ENCODE data around the gene GFOD1.
A peak's percentile ranks its signal among the peaks of the same experiment; 100 is the strongest.

The GFOD1 gene

GRCh38 chr6:13425270-13425873, 62.0 kb downstream of the GFOD1 start:
- no peak for DNase-seq (ENCODE audit: low read depth)

DNA sequence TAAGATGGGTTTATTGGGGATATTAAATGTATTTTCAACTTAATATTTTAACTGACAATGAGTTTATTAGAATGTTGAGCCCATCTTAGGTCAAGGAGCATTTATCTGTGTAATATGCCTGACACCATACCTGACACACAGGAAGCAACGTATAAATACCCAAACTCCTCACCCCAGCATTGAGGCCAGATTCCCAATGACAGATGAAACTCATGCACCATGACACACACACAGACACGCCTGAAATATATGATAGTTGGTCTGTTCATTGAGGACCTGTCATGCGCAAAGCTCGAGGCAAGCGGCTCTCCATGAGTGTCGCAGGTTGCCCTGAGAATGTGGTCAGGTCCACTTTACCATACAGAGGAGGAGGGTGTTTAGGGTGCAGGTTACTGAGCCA, 64.1 kb downstream of the GFOD1 start:
- no peak for DNase-seq (ENCODE audit: low read depth)

DNA sequence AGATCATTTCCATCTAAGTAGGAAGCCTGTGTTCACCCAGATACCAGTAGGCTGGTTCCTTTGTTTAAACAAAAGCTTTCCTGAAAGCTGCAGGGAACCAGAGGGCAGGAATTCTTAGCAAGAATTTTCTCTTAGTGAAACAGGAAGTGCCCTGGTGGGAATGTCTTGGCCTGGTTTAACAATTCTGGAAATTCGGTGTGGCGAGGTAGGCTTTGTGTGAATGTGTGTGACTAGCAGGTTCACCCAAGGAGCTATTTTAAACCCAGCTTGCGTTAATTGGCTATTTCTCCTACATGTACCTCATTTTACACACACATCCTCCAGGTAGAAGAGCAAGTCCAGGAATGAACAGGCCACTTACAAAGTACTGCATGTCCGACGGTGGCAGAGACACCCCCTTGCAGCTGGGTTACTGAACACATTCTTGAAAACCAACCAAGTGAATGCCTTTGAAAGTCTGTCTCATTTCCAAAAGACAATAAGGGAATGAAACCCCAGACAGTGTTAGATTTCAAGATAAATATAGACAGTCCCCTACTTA, 64.6 kb downstream of the GFOD1 start:
- no peak for DNase-seq (ENCODE audit: low read depth)

DNA sequence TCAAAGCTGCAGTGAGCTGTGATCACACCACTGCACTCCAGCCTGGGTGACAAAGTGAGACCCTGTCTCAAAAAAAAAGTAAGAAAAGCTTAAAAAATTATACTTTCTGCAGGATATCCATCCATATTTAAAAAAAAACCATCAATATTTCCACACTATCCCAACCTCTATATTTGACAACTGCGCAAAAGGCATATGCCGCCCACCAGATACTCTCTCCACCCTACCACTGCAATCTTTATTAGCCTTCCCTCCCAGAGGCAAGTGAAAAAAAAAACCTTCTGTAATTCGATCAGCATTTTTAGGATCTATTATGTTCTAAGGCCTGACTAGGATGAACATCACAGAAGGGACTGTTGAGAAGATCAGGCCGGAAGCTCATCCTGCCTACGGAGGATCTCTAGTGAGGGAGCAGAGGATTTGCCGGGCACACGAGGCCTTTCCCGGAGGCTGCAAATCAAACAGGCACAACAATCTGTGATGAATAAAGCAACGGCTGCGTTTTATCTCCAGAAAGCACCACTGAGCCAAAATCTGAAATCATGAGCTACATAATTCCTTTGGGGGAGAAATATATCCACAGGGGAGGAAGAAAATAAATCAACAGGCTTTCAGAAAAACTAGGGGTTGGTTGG, 65.9 kb downstream of the GFOD1 start:
- no peak for DNase-seq (ENCODE audit: low read depth)

DNA sequence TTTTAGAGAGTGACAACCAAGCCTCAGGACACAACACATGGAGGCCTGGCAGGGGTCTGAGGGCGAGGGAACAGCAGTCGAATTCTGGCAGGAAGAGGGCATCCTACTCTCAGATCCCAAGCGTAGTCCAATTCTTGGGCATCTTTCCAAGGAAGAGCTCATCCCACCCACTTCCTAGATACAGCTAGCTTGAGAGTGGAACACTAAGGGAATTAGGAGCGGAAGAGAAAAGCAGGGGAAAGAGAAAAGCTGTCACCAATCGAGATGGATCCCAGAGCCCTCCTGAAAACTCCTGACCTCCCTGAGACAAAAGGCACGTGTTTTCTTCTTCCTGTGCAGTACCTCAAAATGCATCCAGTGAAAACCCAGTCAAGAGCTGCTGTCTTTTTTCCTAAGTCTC, 67.1 kb downstream of the GFOD1 start:
- DNase-seq (ENCODE audit: low read depth), result no peak

DNA sequence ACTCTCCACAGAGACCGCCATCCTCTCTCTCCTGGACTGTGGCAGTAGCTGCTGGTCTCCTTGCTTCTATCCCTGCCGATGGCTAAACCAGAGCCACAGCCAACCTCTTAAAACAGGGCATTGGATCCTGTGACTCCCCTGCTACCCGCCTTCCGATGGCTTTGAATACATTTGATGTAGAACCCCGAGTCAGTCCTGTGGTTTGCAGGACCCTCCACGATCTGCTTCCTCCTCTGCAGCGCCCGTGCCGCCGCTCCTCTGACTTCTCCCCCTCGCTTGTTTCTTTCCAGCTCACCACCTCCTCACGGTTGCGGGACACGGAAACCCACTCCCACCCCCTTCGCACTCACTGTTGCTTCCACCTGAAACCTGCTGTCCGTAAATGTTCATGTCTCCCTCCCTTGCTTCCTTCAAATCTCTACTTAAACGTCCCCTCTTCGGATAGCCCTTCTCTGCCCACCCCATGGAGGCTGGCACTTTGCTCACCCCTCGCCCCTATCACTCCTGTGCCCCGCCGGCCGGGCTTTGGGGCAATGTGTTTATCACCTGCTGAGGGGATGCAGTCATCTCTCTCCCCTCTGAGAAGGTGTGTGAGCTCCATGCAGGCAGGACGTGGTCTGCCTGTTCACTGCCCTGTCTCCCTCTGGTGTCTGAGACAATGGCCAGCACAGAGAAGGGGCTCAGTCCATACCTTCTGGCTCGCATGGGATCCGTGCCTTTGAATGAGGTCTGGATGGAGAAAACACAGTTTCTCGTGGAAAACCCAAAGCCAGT, 67.8 kb downstream of the GFOD1 start:
- DNase-seq (ENCODE audit: low read depth), result no peak

- DNase-seq (ENCODE audit: low read depth), result no peak
These were observed 68.6 kb downstream of the GFOD1 start for GRCh38 chr6:13418844-13419243.

DNA sequence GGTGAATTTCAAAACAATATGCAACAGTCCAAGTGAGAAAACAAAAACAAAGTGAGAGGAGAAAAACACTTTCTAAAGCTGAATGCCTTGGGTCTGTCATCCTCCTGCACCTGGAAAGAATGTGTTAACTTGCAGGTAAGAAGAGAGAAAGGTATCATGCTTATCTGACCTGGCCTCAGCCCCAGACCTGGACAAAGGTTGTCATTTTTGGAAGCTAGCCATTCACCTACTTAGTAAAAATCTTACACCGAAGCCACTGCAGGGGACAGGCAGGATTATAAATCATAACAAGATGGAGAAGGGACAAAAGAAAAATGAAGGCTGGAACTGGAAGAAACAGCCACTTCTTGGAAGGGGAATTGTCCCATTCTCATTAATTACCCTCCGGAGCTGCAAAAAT, 69.4 kb downstream of the GFOD1 start:
- no peak for DNase-seq (ENCODE audit: low read depth)

DNA sequence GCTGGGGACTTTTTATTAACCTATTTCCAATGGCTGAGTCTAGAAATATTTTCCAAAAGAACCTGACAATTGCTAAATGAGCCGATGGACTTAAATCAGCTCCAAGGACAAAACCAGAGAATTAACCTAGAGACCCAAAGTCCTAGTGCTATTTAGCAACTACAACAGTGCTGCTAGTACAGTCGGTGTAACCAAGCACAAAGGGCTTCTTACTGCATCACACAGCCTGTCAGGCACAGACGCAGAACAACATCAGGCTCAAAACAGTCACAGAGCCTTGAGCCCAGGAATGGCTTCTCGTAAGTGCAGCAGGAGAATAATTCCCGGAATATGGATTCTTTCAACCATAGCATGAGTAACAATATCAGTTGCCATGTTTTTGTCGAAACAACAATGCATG, 70.0 kb downstream of the GFOD1 start:
- no peak for DNase-seq (ENCODE audit: low read depth)

DNA sequence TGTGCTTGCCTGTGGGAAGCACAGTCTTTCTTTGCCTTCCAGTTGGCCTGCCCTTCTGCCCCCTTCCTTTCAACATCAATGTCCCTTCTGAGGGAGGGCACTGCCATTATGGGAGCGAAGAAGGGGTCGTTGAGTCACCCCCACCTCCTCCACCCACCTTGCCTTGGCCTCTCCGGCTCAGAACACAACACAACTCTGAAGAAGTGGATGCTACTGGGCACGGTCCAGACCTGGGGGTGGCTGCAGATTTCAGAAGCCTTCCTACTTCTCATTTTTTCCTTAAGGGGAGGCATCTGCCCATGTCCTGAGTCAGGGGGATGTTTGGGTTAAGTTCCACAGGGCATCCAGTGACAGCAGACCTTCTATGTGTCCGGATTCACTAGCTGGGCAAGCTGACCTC, 72.1 kb downstream of the GFOD1 start:
- no peak for DNase-seq (ENCODE audit: low read depth)

DNA sequence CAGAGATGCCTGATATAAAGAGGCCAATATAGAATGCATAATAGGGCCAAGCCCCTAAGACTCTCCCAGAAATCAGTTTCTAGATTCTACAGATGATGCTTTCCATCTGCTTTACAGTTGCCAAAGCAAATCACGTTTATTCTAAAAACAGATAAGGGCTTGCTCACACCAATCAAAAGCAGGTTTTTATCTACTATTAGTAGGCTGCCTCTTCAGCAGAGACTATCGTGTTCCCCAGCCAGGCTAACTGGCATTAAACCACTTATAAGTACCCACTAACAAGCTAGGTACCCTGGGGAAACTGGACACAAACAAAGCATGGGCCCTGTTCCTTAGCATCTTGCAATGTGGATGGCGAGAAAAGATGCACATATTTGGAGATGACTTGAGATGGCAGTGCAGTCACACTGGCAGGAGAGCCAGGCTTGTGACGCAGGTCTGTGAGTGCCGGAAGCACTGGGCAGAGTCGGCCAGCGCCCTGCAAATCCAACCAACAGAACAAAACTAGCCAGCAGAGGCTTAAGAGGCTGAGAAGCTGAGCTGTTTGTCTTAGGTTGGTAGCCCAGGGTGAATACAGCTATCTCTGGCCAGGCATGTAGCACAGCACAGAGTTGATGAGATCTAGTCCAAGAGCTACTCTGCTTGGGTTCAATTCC, 73.4 kb downstream of the GFOD1 start:
- no peak for DNase-seq (ENCODE audit: low read depth)

GRCh38 chr6:13413466-13413862, 73.9 kb downstream of the GFOD1 start:
- DNase-seq (ENCODE audit: low read depth), result peak; percentile 55

DNA sequence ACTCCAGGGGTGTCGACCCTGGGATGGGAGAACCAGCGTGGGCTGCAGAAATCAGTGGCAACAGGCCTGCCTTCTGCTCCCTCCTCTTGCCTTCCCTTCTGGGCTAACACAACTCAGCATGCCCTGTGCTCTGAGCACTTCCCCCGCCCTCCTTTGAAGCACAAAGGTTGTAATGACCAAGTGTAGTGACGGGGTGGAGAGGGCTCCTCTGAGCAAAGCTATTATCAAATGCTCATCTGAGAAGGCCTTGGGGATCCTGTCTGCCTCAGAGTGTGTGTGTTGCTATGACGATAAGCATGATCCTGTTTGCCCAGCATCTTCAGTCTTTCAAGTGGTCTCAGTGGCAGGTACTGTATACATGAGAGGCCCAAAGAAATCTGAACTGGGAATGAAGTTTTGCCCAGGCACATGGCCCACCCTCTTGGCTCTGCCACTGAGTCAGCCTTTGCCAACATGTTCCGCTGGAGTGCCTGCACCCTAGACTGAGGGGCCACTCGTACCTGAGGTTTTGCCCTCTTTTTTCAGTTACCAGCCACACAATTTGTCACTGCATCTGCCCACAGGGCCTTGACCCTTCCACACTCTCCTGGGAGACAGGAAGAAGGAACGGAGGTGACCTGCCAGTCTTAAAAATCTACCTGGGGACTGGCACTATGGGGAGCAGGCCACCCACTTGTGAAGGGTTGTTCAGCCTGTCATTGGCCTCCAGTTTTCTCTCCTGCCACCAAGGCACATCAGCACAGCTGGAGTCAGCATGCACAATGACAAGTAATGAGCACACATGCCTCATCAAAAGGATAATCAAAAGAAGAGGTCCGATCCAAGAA, 74.5 kb downstream of the GFOD1 start:
- DNase-seq (ENCODE audit: low read depth), result no peak

- DNase-seq (ENCODE audit: low read depth), result no peak
These were observed 75.2 kb downstream of the GFOD1 start for GRCh38 chr6:13412211-13412610.

DNA sequence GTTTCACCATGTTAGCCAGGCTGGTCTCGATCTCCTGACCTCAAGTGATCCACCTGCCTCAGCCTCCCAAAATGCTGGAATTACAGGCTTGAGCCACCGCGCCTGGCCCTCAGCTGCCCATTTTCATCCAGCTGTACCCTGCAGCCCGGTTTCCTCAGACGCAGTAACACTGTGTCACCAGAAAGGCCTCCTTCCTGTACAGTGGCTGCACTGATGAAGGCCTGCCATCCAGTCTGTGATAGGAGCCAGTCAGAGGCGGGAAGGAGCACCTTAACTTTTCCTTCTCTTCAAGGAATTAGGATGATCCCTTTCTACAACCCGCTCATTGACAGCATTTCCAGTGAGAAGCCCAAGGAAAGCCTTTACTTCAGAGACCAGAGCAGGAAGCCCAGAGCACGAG, 75.9 kb downstream of the GFOD1 start:
- DNase-seq (ENCODE audit: low read depth), result no peak

GRCh38 chr6:13409991-13410390, 77.4 kb downstream of the GFOD1 start:
- no peak for DNase-seq (ENCODE audit: low read depth)

DNA sequence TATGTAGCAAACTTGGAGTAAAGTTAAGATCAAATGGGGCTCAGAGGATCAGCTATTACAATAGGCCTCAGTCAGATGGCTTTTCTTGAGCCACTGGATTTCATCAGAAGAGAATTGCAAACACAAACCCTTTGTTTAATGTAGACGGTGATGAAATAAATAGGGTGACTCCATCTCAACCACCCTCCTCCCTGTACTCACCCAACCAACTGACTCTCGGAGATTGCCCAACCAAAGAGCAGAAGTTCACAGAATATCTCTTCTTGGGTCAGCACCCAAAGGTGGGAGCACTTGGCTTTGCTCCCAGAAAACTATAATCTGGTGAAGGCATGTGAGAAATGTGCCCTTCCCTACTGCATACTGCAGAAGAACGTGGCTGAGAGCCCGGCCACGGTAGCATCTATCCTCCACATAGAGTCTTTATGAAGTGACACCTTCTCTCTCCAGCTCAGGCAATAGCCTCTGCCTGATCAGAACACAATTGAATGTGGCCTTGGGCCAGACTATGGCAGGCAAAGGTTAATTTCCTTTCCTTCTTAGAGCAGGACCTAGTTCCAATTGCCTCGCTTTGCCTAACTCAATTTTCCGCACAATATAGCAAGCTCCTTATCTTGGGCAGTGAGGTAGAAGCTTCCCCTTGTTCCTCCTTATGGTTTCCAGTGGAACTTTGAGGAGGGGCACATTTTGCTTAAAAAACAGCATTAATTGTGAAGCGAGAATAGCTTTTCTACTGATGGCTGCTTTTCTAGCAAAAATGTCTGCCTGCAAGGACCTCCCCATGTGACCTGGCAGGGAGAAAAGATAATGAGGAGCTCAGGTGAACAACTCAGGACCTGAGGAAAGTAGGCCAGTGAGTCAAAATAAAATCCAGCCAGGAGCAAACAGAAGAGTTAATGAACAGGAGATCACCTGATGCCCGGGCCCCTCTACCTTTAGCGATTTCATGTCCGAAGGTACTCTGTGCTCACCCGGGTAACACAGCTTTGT, 79.4 kb downstream of the GFOD1 start:
- peak; percentile 68 for DNase-seq (ENCODE audit: low read depth)

GRCh38 chr6:13407368-13407708, 80.1 kb downstream of the GFOD1 start:
- no peak for DNase-seq (ENCODE audit: low read depth)

- DNase-seq (ENCODE audit: low read depth), result no peak
These were observed 80.6 kb downstream of the GFOD1 start for GRCh38 chr6:13406781-13407180.

- no peak for DNase-seq (ENCODE audit: low read depth)
These were observed 81.4 kb downstream of the GFOD1 start for GRCh38 chr6:13405961-13406477.

GRCh38 chr6:13404892-13405254, 82.5 kb downstream of the GFOD1 start:
- no peak for DNase-seq (ENCODE audit: low read depth)
